ENCODE data around the gene PPM1E. TPM values are rescaled to one million over a fixed set of nuclear protein-coding genes. Genes with fewer than 3 reads are reported as not detected.
"Not testable (repeated sequence)": the region's sequence is repeated elsewhere in the genome, so short reads cannot be mapped to it uniquely, and the experiment has no call there.

The PPM1E gene
- polyA plus RNA-seq, 1 donor: 1.3 TPM

GRCh38 chr17:58840820-58841612, 85.4 kb downstream of the PPM1E start:
- no peak for DNase-seq (ENCODE audit: low read depth)

DNA sequence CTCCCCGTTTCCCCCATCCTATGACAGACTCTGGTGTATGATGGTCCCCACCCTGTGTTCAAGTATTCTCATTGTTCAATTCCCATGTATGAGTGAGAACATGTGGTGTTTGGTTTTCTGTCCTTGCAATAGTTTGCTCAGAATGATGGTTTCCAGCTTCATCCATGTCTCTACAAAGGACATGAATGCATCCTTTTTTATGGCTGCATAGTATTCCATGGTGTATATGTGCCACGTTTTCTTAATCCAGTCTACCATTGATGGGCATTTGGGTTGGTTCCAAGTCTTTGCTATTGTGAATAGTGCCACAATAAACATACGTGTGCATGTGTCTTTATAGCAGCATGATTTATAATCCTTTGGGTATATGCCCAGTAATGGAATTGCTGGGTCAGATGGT, 90.8 kb downstream of the PPM1E start:
- DNase-seq (ENCODE audit: low read depth): not testable (repeated sequence)

GRCh38 chr17:58850106-58850505, 94.5 kb downstream of the PPM1E start:
- not testable (repeated sequence) for DNase-seq (ENCODE audit: low read depth)

GRCh38 chr17:58865301-58865700, 109.6 kb downstream of the PPM1E start:
- no peak for DNase-seq (ENCODE audit: low read depth)

GRCh38 chr17:58870747-58871146, 115.1 kb downstream of the PPM1E start:
- no peak for DNase-seq (ENCODE audit: low read depth)

GRCh38 chr17:58873926-58874325, 118.3 kb downstream of the PPM1E start:
- DNase-seq (ENCODE audit: low read depth): no peak

GRCh38 chr17:58875261-58875660, 119.6 kb downstream of the PPM1E start:
- no peak for DNase-seq (ENCODE audit: low read depth)

DNA sequence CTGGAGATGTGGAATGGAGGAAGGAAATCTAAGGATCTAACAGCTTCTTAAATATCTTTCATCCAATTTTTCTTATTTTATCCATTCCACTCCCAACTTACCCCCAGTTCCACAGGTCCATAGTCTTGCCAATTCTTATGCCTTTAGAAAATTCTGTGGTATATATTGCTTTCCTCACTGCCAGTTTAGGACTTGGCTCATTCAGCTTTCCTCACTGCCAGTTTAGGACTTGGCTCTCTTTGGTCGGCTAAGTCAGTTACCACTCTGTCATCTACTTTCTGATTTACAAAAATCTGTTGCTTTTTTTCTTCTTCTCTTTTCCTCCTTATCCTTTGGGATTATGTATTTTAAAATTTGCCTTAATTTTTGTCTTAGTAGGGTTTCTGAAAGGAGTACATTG, 128.5 kb downstream of the PPM1E start:
- DNase-seq (ENCODE audit: low read depth): no peak

DNA sequence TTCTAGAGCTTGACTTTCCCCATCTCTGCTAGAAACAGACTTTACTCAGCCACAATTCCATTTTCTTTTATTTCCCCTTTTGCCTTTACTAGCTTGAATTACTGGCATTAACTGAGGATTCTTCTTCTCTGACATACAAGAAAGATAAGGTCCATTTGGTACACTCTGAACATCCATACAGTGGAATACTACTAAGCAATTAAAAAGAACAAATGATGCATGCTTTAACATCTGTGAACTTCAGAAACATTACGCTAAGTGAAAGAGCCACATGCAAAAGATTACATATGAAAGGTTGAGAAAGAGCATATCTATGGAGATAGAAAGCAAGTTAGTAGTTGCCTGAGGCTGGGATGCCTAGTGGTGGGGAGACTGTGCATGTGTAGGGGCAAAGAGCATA, 130.9 kb downstream of the PPM1E start:
- DNase-seq (ENCODE audit: low read depth): no peak

- no peak for DNase-seq (ENCODE audit: low read depth)
Measured at GRCh38 chr17:58889928-58890327, 134.3 kb downstream of the PPM1E start.

DNA sequence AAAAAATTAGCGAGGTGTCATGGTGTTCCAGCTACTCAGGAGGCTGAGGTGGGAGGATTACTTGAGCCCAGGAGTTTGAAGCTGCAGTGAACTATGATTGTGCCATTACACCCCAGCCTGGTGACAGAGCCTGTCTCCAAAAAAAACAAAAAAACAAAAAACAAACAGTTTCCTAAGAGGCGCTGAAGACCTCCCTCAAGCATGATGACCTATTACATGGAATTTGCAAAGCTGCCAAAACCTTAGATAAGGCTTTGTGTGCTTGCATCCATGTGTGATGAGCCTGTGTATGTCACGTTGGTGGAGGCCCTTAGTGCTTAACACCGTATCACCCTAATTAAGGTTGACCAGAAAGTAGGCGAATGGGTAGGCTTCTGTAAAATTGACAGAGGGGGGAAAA, 143.5 kb downstream of the PPM1E start:
- no peak for DNase-seq (ENCODE audit: low read depth)

DNA sequence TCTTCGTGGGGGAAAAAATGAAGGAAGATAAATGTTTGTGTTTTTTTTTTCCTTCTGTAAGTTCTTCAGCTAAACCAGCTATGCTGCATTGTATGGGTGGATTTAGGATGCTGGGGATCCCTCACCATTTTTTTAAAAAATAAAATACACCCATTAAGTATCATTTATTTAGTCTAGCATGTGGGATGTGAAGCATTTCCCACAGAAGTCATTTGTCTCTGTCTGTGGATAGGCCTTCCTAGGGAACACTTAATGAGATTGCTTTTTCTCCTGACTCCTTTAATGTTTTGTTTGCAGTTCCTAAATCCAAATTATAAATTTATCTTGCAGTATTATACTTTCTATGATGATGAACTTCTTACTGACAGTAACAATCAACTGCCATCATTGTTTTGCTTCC, 146.7 kb downstream of the PPM1E start:
- no peak for DNase-seq (ENCODE audit: low read depth)

DNA sequence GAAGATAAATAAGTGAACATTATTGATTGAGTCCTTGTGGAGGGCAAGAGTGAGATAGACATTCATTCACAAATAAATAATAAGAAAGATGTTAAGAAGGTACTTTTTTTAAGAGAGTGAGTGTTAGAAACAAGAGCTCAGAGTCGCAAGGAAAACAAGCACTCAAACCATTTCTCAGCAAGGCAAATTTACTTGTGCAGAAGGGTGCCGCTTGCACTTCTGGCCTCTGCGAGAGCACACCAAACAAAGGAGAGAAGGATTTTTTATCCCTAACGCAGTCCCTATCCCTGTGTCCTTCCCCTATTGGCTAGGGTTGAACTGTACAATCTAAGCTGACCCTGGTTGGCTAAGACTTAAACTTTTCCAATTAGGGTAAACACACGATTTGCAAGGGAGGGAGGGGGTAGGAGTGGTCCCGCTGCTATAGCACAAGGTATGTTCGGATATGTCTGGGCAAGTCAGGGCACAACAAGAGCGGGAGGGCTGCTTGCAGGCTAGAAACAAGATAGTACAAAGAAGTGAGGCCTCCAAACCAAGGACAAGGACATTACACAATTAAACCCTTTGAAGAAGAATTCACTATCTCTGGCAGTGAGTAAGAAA, 156.2 kb downstream of the PPM1E start:
- no peak for DNase-seq (ENCODE audit: low read depth)

- no peak for DNase-seq (ENCODE audit: low read depth)
Measured at GRCh38 chr17:58913552-58913951, 157.9 kb downstream of the PPM1E start.

DNA sequence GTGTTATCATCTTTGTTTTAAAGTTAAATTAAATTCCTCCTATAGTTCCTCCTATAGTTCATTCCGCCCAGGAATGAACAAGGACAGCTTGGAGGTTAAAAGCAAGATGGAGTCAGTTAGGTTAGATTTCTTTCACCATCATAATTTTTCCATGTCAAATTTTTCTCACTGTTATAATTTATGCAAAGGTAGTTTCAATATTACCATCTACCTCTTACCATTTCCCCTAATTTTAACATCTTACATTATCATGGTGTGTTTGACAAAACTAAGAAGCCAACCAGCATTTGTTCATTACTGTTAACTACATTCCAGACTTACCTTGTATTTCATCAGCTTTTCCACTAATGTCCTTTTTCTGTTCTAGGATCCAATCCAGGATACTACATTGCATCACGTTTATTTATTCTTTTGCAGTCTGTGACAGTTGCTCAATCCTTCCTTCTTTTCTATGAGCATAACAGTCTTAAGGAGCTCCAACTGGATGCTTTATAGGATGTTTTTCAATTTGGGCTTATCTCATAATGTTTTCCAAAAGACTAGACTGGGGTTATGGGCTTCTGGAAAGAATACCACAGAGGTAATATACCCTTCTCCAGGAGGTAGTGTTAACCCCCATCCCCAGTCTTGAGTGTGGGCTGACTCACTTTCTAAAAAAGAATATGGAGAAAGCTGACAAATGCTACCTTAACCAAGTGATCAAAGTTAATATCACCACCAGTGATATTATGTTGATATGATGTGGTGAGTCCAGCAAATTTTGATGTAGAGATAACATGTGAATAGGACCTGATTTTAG, 158.5 kb downstream of the PPM1E start:
- no peak for DNase-seq (ENCODE audit: low read depth)

GRCh38 chr17:58917228-58917627, 161.6 kb downstream of the PPM1E start:
- no peak for DNase-seq (ENCODE audit: low read depth)

DNA sequence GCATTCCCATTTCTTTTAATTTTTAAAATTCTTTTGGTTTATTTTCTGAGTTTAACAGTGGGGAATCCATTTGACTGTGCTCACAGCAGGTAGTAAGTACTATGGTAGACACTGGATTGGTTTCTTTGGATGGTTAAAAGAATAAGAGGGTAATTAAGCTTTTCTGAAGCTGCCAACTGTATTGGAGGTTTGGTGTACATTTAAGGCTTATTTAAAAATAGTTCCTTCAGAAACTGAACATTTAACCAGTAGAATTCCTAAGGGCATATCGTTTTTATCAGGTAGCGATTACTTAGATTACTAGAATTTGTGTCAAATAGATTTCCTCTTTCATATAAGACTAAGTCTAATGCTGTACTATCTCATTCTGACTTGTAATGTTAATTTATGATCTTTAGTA, 162.4 kb downstream of the PPM1E start:
- no peak for DNase-seq (ENCODE audit: low read depth)

DNA sequence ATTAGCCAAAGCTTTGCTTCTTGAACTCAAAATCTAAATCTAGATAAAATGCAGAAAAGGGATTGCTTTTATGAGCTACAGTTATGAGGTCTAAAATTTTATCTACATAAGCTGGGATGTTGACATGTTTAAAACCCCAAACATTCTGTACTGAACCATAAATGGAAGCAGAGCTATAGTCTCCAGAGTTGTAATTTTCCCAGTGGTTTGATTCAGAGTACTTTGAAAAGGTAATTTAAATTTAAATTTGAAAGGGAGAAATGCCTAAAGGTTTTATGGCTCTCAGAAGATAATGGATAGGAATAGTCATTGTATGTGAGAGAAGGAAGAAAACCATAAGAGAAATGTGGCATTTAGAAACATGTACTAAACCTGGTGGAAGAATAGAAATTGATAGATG, 163.2 kb downstream of the PPM1E start:
- no peak for DNase-seq (ENCODE audit: low read depth)

GRCh38 chr17:58920773-58921172, 165.1 kb downstream of the PPM1E start:
- no peak for DNase-seq (ENCODE audit: low read depth)

- no peak for DNase-seq (ENCODE audit: low read depth)
Measured at GRCh38 chr17:58932956-58933355, 177.3 kb downstream of the PPM1E start.

- DNase-seq (ENCODE audit: low read depth): no peak
Measured at GRCh38 chr17:58936295-58936694, 180.6 kb downstream of the PPM1E start.

- DNase-seq (ENCODE audit: low read depth): no peak
Measured at GRCh38 chr17:58944166-58944565, 188.5 kb downstream of the PPM1E start.

GRCh38 chr17:58947411-58947810, 191.8 kb downstream of the PPM1E start:
- no peak for DNase-seq (ENCODE audit: low read depth)

All from forelimb muscle (tissue), 1 donor.